HepG2 (cell line): ENCODE data around the gene ACSL5. TPM values are rescaled to one million over a fixed set of nuclear protein-coding genes. Genes with fewer than 3 reads are reported as not detected.

ENCODE experiments used
- EEA1 ChIP-seq: sonication (generic); formaldehyde crosslinking; IDR thresholded peaks from 2 replicates; pipeline ENCODE4 v1.5.1; 2020; ENCODE audit warnings: mild to moderate bottlenecking, missing genetic modification reagents, borderline replicate concordance
- HNF4A ChIP-seq: sonication (generic); formaldehyde crosslinking; IDR thresholded peaks from 2 replicates; pipeline ENCODE4 v1.4.0; 2020; ENCODE audit warnings: missing genetic modification reagents
- ZBTB7B ChIP-seq: sonication (generic); formaldehyde crosslinking; IDR thresholded peaks from 2 replicates; pipeline ENCODE4 v1.4.0; 2020; ENCODE audit warnings: missing genetic modification reagents
- ZNF33B ChIP-seq: sonication (generic); formaldehyde crosslinking; IDR thresholded peaks from 2 replicates; pipeline ENCODE4 v1.5.1; 2020; ENCODE audit warnings: mild to moderate bottlenecking, missing genetic modification reagents
- ZNF652 ChIP-seq: IDR thresholded peaks from 2 replicates; pipeline ENCODE4 v1.6.1; 2016; ENCODE audit warnings: low read depth, borderline replicate concordance
- polyA plus RNA-seq, 8 experiments: library from polyadenylated mRNA; depleted of rRNA in 3 of 8; stranded (reverse) in 7 of 8; unstranded in 1 of 8; fragments of >200 nt; fragmentation: Illumina TruSeq in 4 of 8; extraction: Trizol in 4 of 8; gene quantifications; 2 replicates each; pipeline versions ENCODE4 v1.2.1 to v1.2.3, GENCODE V29; 2011 to 2016; ENCODE audit warnings: low read depth in 4 of 8, missing spikeins in 1 of 8, mixed read lengths in 1 of 8; ENCODE audit not compliant: insufficient read depth in 1 of 8
- total RNA-seq, 5 experiments: library from RNA; depleted of rRNA; stranded (reverse); fragments of >200 nt; fragmentation: Illumina TruSeq; extraction: Trizol; gene quantifications; 2 replicates each; pipeline ENCODE4 v1.2.3, GENCODE V29; 2016; ENCODE audit warnings: low read depth in 1 of 5
- TF ChIP-seq, protein P1 (sequence below): sonication (generic); formaldehyde crosslinking; IDR thresholded peaks from 2 replicates; pipeline ENCODE4 v1.4.0; 2020; ENCODE audit warnings: missing genetic modification reagents
- TF ChIP-seq, protein P2 (sequence below): sonication (generic); formaldehyde crosslinking; conservative IDR thresholded peaks from 2 replicates; pipeline ENCODE4 v1.8.1; 2023; ENCODE audit warnings: missing genetic modification reagents
- TF ChIP-seq, protein P3 (sequence below): sonication (generic); formaldehyde crosslinking; IDR thresholded peaks from 2 replicates; pipeline ENCODE4 v1.8.1; 2023; ENCODE audit warnings: mild to moderate bottlenecking, missing genetic modification reagents
- TF ChIP-seq, protein P4 (sequence below): sonication (generic); formaldehyde crosslinking; IDR thresholded peaks from 2 replicates; pipeline ENCODE4 v1.4.0; 2020; ENCODE audit warnings: low read depth, mild to moderate bottlenecking, missing genetic modification reagents

ACSL5 gene
- total and polyA plus RNA-seq, 2 of the 13 experiments (the other 11 are each of a cell fraction or from before 2014, with no cell fraction given) = 56.4 to 82.5 TPM

DNA sequence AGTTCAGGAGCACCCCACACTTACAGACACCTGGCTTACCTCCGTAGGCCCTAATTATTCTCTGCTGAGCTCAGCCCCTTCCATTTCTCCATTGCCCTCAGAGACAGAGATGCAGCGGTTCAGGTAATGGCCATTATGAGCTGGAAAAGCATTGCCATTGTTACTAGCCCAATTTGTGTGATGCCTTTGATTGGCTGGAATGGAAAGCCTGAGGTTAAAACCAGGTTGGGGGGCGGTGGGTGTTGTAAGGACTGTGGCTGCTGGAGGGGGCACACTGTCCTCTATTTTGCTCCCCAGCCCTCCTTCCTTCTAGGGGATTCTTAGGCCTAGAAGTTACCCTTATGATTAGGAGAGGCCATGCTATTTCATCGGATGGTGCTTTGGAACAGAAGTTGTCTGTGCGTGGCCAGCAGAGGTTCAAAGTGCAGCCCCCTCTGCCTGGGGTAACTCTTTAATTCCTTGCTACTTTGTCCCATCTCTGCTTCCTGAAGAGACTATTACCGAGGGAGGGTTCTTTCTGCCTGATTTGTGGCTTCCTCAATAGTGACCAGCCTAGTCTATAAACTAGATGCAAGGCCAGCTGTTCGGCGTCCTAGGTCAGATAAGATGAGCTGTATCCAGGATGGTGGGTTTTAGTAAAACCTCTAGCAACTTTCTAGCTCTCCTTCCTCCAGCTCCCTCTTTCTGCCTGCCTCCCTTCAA is 14.2 kb upstream of the ACSL5 start (continued):
- TF ChIP-seq, protein P1, sequence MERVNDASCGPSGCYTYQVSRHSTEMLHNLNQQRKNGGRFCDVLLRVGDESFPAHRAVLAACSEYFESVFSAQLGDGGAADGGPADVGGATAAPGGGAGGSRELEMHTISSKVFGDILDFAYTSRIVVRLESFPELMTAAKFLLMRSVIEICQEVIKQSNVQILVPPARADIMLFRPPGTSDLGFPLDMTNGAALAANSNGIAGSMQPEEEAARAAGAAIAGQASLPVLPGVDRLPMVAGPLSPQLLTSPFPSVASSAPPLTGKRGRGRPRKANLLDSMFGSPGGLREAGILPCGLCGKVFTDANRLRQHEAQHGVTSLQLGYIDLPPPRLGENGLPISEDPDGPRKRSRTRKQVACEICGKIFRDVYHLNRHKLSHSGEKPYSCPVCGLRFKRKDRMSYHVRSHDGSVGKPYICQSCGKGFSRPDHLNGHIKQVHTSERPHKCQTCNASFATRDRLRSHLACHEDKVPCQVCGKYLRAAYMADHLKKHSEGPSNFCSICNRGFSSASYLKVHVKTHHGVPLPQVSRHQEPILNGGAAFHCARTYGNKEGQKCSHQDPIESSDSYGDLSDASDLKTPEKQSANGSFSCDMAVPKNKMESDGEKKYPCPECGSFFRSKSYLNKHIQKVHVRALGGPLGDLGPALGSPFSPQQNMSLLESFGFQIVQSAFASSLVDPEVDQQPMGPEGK (CRISPR knock-in tag) = 0 out of 2 replicates have a peak, but pooled peaks have one; percentile 14
- TF ChIP-seq ZNF33B (CRISPR knock-in tag) (0 out of 2 replicates have a peak, but pooled peaks have one; percentile 12), EEA1 (CRISPR knock-in tag) (no peak), HNF4A (CRISPR knock-in tag) (peak; percentile 32; the same call in 1 of the 2 replicates), ZBTB7B (CRISPR knock-in tag) (0 out of 2 replicates have a peak, but pooled peaks have one; percentile 30), ZNF652 (peak; percentile 39; the same call in 1 of the 2 replicates)
- TF ChIP-seq, protein P2, sequence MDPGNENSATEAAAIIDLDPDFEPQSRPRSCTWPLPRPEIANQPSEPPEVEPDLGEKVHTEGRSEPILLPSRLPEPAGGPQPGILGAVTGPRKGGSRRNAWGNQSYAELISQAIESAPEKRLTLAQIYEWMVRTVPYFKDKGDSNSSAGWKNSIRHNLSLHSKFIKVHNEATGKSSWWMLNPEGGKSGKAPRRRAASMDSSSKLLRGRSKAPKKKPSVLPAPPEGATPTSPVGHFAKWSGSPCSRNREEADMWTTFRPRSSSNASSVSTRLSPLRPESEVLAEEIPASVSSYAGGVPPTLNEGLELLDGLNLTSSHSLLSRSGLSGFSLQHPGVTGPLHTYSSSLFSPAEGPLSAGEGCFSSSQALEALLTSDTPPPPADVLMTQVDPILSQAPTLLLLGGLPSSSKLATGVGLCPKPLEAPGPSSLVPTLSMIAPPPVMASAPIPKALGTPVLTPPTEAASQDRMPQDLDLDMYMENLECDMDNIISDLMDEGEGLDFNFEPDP (CRISPR knock-in tag) = 0 out of 2 replicates have a peak, but pooled peaks have one; percentile 61
- TF ChIP-seq, protein P3, sequence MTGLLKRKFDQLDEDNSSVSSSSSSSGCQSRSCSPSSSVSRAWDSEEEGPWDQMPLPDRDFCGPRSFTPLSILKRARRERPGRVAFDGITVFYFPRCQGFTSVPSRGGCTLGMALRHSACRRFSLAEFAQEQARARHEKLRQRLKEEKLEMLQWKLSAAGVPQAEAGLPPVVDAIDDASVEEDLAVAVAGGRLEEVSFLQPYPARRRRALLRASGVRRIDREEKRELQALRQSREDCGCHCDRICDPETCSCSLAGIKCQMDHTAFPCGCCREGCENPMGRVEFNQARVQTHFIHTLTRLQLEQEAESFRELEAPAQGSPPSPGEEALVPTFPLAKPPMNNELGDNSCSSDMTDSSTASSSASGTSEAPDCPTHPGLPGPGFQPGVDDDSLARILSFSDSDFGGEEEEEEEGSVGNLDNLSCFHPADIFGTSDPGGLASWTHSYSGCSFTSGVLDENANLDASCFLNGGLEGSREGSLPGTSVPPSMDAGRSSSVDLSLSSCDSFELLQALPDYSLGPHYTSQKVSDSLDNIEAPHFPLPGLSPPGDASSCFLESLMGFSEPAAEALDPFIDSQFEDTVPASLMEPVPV (CRISPR knock-in tag) = no peak
- TF ChIP-seq, protein P4, sequence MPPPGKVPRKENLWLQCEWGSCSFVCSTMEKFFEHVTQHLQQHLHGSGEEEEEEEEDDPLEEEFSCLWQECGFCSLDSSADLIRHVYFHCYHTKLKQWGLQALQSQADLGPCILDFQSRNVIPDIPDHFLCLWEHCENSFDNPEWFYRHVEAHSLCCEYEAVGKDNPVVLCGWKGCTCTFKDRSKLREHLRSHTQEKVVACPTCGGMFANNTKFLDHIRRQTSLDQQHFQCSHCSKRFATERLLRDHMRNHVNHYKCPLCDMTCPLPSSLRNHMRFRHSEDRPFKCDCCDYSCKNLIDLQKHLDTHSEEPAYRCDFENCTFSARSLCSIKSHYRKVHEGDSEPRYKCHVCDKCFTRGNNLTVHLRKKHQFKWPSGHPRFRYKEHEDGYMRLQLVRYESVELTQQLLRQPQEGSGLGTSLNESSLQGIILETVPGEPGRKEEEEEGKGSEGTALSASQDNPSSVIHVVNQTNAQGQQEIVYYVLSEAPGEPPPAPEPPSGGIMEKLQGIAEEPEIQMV (CRISPR knock-in tag) = 0 out of 2 replicates have a peak, but pooled peaks have one; percentile 12
